ENCODE measurements around the gene BRINP2.

Gene BRINP2

DNA sequence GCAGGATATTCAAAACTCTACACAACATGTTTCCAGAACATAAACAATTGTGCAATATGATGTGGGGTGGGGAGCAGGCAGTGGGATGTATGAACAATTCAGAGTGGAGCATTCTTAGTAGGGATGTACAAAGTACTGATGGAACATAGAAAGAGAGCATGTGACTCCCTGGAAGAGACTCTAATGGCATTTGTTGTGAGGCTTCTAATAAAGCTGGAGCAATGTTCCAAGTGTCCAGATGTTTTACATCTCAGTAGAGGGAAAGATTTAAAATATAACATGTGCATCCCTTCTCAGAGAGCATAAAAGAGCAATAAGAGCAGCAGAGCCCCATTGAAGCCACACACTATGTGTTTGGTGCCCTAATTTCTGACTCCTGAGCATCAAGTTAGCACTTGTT, 116.5 kb downstream of the BRINP2 start:
- FAIRE-seq (no peak), DNase-seq (ENCODE audit: insufficient read length, low spot score) (no peak)
- TF ChIP-seq POLR2A (IDR thresholded peaks at IDR 0.05; ENCODE audit: low read depth, low read length) = no peak

DNA sequence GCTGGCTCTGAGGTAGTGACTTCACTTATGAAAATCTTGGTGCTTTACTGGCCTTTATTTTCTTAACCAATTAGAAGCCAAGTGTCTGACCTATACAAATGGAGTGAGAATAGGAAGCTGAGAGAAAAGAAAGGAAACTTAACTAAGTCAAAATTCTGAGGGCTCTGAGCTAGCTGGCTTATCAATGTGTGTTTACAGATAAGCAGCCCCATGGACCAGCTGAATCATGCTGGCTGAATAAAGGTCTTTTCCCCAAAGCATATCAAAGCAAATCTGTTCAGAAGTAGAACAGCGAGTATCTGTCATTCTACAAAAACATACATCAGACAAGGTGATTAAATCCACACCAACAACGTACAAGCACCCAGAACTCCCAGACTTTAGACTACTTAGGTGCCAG, 117.2 kb downstream of the BRINP2 start:
- no peak for FAIRE-seq
- no peak for TF ChIP-seq POLR2A (IDR thresholded peaks at IDR 0.05; ENCODE audit: low read depth, low read length)
- no peak for DNase-seq (ENCODE audit: insufficient read length, low spot score)

DNA sequence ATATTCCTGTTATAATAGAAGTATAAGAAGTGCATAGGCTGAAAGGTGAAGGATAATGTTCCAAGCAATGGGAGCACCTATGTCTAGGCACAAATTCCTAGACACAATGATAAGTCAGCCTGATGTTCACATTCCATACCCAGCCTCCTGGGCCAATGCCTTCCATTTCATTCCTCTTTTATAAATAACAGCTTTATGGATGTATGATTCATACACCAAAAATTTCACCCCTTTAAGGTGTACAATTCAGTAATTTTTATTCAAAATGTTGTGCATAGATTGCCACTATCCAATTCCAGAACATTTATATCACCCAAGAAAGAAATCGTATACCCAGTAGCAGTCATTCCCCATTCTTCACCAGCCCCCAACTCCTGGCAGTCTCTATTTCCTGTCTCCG, 118.8 kb downstream of the BRINP2 start:
- no peak for TF ChIP-seq POLR2A (IDR thresholded peaks at IDR 0.05; ENCODE audit: low read depth, low read length)
- FAIRE-seq (no peak), DNase-seq (ENCODE audit: insufficient read length, low spot score) (no peak)

DNA sequence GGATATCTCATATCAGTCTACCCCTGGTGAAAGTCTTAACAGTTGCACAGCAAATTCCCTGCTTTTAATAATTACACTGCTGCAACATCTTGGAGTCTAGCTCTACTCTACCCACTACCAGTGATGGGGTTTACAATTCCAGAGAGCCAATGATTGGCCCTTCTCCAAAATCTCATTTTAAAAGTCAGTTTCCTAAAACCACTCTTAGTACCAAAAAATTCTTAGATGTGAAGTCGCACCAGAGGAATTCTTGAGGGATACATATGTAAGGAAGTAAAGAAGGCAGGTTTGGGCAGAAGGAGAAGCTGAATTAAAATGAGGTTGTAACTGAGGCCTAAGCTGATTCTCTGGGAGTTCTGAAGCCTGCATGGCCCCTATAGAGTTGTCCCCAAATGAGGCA, 129.7 kb downstream of the BRINP2 start:
- FAIRE-seq = no peak
- no peak for TF ChIP-seq POLR2A (IDR thresholded peaks at IDR 0.05; ENCODE audit: low read depth, low read length)
- DNase-seq (ENCODE audit: insufficient read length, low spot score) = no peak

DNA sequence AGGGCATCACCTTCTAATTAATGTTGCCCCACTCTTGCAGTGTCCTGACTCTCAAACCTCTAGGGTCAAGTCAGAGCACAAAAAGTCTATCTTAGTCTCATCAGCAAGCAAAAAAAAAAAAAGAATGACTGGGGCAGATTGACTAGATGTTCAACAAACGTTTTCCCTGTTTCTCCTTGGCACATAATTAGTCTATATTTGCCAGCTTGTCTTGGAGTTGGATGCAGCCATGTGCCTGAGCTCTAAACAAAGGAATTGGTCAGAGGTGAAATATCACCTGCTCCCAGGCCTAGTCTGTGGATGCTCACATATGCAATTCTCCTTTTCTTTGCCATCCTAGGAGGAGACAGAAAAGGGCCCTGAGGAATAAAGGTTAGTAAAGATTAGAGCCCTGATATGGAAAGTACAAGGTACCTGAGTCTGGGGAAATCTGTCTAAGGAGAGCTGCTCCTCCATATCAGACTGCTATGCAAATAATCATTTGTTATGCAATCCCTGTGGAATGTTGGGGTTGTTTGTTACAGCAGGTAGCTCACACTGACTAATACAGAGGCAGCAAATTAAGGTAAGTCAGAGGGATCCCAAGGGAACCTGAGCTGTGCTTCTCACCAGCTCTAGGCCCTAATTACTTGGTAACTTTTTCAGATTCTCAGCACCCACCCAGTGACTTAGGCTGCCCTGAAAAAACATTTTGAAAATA, 130.8 kb downstream of the BRINP2 start:
- FAIRE-seq (no peak), DNase-seq (ENCODE audit: insufficient read length, low spot score) (no peak)
- TF ChIP-seq POLR2A (IDR thresholded peaks at IDR 0.05; ENCODE audit: low read depth, low read length) = no peak

DNA sequence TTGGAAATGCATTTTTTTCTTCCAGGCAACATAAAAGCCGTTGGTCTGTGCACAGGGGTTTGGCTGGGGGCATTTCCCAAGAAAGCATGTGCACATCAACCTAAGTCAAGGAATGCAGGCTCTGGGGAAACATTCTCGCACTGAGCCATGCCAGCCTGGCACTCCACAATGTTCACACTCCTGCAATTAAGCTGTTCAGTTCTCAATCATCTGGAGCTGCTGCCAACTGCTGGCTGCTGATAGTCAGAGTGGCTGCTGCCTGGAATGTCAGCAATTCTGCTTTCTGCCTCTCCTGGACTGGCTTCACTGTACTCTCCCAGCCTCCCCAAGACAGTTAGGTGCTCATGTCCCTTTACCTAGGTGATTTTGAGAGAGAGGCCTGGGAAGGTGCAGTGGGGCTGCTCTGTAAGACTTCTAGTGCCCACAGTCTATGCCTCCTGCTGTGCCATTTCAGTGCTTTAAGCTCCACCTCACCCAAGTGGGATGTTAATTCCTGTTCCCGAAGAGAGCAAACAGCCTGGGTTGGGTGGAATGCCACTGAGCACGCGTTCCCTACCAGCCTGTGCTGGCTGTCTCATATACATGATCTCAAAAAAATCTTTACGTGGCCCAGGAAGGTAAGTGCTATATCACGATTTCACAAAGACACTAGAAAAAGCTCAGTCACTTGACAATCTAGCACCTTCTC, 131.7 kb downstream of the BRINP2 start:
- no peak for TF ChIP-seq POLR2A (IDR thresholded peaks at IDR 0.05; ENCODE audit: low read depth, low read length)
- FAIRE-seq = no peak
- DNase-seq (ENCODE audit: insufficient read length, low spot score) = no peak

DNA sequence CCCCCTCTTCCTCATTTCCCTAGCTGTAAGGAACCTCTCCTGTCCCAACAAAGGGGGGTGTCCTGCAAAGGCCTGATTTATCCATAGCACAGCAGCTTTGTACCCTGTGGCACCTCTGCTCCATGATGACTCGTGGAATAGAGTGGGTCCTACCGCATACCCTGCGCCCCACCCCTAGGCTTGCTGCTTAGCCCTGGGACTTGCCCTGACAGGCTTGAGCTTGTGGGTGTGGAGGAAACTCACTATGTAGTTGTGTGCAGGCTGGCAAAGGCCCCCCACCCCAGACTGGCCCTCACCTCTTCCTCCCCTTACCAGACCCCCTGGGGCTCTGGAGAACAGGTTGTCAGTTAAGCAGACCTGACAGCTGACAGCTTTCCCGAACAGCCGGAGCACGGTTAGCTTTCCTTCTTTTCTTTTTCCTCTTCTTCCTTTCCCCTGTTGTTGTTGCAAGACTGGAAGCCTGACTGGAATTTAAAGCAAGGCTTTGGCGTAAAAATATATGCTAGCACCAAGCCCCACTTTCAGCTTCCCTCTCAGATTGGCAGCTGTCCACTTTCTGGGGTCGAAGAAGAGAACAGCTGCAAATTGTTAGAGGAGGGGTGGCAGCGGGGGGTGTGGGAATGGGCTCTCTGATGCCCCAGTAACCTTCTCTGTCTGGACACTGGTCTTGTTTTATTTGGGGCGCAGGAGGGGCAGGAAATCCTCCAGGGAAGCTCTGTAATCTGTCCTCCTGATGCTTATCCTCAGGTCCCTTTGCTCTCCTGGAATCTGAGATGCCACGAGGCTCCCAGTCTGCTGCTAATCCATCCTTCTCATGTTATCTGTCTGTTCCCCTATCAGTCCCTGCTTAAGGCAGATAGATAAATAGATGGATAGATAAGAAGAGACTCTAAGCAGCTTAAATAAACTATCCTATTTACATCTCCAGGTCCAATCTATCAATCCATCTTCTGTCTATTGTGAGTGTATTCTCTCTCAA, 134.6 kb downstream of the BRINP2 start:
- no peak for DNase-seq (ENCODE audit: insufficient read length, low spot score)
- no peak for TF ChIP-seq POLR2A (IDR thresholded peaks at IDR 0.05; ENCODE audit: low read depth, low read length)

DNA sequence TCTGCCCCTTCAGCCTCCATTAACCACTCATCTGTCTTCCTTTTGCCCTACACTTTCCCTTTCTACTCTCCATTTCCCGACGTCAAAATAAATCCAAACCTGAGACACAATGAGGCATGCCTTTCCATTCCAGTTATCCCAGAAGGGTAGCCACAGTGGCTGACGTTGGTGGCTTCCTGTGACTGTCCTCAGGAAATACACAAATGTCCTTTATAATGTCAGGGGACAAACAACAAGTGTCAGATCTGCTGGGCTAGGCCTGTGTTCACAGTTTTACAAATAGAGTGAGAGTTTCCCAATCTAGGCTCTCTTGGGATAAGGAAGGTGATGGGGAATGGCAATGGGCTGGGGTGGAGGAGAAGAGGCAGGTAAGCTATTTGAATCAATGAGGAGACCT, 135.3 kb downstream of the BRINP2 start:
- FAIRE-seq (no peak), DNase-seq (ENCODE audit: insufficient read length, low spot score) (no peak)
- TF ChIP-seq POLR2A (IDR thresholded peaks at IDR 0.05; ENCODE audit: low read depth, low read length) = no peak

More for the DNA sequence above, 134.6 kb downstream of the BRINP2 start:
- no peak for FAIRE-seq

DNA sequence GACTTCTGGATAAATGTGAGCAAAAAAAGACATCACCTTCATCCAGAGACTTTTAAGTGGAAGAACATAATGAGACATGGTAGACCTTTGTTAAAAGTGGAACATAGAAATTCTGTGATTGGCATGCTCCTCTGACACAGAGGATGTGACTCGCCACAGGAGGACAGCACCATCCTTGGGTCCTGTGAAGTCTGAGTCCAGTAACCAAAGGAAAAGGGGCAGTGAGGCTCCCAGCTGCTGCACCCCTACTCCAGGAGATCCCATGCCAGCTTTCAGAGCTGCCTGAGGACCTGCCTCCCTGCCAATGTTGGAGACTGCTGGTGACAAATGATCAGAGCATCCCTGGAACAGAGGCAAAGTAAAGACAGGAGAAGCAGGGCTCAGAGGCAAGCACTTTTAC, 136.2 kb downstream of the BRINP2 start:
- FAIRE-seq (no peak), DNase-seq (ENCODE audit: insufficient read length, low spot score) (no peak)
- no peak for TF ChIP-seq POLR2A (IDR thresholded peaks at IDR 0.05; ENCODE audit: low read depth, low read length)

DNA sequence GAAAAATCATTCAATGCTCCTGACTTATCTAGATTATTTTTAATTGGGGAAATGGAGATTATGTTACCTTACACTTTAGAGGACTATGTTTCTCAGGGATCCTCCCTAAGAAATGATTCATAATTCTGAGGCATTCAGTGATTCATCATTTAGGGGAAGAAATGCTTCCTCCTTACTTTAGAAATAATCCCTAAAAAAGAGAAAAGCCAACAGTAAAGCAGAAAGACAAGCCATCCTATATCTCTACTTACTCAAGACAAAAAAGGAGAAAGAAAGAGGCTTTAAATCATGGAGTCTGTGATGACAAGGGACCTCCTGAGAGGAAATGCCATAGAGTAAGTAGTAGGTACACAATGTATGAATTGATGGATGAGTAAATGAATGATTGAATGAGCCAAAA, 137.0 kb downstream of the BRINP2 start:
- no peak for TF ChIP-seq POLR2A (IDR thresholded peaks at IDR 0.05; ENCODE audit: low read depth, low read length)
- no peak for DNase-seq (ENCODE audit: insufficient read length, low spot score)
- FAIRE-seq = no peak

DNA sequence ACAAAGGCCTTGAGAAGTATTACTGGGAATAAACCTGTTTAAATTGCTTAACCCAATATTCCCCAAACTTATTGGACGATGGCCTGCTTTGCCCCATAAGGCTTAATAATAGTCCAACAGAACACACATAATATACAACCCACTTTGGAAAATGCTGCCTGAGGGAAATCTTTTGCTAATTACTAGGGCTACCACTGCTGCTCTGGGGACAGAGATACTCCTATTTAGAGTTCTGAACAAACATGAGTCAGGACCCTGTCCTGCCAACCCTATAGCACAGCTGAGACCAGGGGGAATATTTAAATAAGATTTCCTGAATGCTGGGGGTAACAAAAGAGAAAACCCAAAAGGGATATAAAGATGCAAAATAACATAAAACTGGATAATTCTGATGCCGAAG, 139.1 kb downstream of the BRINP2 start:
- FAIRE-seq (no peak), DNase-seq (ENCODE audit: insufficient read length, low spot score) (no peak)
- TF ChIP-seq POLR2A (IDR thresholded peaks at IDR 0.05; ENCODE audit: low read depth, low read length) = no peak

DNA sequence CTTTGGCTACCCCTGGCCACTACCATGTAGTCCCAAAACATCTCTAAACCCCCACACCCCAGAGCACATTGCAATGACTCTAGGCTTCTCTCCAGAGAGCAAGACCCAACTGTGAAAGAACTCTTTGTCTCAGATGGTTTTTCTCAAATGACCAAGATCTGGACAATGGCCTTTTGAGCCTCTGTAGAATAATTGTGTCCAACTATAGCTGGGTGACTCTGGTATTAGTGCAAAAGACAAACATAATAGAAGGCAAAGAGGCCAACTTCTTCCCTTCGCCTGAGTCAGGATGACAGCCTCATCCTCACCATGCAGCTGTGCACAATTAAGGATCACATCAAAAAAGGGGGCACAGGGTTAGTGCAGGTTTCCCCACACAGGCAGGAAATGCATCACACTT, 139.6 kb downstream of the BRINP2 start:
- no peak for FAIRE-seq
- no peak for TF ChIP-seq POLR2A (IDR thresholded peaks at IDR 0.05; ENCODE audit: low read depth, low read length)
- DNase-seq (ENCODE audit: insufficient read length, low spot score) = no peak

DNA sequence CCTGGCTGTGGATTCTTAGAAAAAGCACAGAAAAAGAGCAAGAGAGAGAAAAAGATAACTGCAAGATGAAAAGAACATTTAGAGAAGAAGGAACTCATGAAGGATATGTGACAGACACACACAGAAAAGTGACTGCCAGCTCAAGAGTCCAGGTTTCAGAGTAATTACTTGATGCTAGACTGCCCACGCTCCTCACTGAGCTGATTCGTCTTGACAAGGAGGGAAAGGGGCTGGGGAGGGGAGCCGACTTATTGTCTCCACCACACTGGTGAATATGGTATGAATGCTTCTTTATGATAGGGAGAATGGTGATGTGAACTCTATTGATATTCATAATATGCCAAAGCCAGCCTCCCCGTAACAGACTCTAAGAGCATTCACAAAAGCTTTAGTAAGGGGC, 140.4 kb downstream of the BRINP2 start:
- no peak for FAIRE-seq
- no peak for TF ChIP-seq POLR2A (IDR thresholded peaks at IDR 0.05; ENCODE audit: low read depth, low read length)
- DNase-seq (ENCODE audit: insufficient read length, low spot score) = no peak

DNA sequence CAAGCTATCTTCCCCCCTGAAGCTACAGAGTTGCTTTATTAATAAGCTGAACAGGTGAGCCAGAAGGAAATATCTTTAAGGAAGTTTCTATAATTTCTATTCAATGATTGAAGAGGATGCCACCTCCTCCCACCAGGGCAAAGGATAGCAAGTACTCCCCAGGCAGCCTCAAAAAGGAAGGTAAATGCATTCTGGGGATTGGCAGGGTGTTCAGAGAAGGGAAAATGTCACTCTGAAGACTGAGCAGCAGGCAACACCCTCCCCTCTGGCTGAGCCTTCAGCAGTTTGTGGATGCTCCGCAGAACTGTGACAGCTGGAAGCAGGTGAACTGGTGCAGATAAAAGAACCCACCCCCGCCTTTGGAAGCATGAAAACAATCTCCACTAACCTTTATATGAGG, 140.8 kb downstream of the BRINP2 start:
- TF ChIP-seq POLR2A (IDR thresholded peaks at IDR 0.05; ENCODE audit: low read depth, low read length) = no peak
- no peak for FAIRE-seq
- DNase-seq (ENCODE audit: insufficient read length, low spot score) = no peak

All from H54 (cell line).